Hematopoietic multipotent progenitor cell treated with erythropoietin and hydrocortisone succinate and interleukin-3 and kit ligand, for 4 days (in vitro differentiated cells): ENCODE results near the gene AGAP1.

Experiments used
- DNase-seq: peaks from one replicate; pipeline ENCODE4 v3.0.0-alpha.2; 2015

Gene AGAP1

DNA sequence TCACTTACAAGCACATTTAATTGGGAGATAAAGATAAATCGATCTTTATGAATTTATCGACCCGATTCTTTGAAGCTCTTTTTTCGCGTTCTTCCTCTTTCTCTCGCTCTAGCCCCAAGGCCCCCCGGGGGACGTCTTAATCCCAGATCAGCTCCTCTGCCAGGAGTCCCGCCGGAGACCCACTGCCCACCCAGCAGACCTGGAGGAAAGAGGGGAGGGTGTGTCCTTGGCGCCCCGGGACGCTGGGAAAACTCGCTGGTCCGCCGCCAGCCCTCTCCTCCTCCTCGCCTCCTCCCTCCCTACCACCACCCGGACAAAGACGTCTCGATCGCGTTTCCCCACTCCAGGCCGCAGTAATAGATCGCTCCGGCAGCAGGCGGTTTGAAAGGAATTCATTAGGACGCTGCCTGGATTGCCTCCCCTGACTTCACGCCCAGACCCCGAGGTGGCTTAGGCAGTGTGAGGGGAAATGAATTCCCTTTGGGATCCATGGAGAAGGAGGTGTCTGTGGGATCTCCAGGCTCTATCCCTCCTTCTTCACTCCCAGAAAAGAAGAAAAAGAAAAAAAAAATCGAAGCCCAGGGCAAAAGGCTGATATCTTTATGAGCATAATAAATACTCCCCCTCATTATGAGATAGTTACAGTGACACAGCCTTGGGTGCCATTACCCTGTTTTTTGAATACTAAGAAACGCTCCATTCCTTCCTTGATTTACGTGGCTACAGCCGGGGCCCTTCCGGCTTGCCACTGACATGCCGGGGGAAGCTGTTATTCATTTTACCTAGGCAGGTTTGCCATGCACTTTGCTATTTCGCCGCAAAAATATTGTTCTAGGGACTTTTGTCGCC, 676.1 kb downstream of the AGAP1 start:
- DNase-seq = no peak

DNA sequence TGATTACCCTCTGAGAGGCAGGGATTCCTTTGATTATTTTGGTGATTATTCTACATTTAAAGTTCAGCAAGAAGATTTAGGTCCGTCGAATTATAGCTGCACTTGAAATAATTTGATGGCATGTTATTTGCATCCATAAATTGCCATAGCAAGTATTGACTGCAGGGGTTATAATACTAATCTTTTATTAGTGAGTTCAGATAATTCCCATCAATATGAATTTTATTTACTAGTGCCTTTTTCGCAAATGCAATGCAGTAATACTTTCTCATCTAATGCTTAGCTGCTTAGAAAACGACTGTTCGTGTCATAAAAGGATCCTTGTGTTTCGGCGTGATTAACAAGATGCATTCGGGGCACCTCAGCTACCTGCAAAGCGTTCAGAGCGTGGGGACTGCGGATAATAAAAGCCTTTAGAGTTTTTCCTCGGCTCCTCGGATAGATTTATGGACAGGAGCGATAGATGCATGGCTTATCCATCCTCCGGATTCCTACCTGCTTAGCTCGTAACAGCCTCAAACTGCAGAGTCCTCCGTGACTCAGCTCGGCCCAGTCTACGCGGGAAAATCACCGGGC, 676.8 kb downstream of the AGAP1 start:
- DNase-seq = no peak

DNA sequence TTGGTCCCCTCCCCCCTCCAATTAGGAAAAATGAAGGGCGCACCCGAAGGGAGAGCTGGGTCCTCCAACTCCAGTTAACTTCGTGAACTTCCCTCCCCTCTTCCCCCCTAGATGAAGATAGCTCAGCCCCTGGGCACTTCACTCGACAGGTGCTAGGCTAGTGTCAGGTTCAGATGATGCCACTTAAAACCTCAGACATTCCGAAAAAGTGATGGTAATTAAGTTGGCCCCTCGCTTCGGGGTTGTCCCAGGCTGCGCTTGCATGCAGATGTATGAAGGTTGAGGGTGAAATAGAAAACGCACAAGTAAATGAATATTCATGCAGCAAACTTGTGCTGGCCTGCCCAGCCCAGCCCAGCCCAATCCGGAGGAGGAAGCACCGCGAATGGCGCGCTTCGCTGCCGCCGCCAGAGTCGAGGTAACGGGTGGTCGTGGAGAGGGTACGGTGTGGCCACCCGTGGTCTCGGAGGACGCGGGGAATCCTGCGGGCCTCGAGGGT, 677.4 kb downstream of the AGAP1 start:
- DNase-seq = no peak

DNA sequence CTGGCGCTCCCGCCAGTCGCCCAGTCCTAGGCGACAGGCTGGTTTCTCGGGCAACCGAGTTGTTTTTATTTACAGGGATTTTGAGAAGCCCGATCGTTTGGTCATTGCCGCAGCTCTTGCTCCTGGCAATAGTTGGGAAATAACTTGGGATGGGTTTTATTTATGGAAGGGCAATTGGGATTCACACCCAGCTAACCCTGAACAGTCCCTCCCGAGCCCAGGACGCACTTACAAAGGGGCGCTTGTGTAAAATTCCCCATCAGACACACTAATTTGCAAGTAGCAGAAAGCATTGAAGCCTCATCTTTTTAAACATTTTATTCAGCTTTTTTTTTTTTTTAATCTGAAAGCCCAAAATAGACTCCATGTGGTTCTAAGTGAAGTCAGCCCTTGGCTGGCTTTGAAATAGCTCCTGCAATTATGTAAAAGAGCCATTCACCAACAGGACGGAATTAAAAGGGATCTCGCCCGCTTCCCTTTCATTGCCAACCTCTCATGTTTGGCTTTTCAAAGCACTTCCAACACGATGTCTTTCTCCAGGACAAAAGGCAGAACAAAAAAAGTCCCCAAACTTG, 677.9 kb downstream of the AGAP1 start:
- no peak for DNase-seq

DNA sequence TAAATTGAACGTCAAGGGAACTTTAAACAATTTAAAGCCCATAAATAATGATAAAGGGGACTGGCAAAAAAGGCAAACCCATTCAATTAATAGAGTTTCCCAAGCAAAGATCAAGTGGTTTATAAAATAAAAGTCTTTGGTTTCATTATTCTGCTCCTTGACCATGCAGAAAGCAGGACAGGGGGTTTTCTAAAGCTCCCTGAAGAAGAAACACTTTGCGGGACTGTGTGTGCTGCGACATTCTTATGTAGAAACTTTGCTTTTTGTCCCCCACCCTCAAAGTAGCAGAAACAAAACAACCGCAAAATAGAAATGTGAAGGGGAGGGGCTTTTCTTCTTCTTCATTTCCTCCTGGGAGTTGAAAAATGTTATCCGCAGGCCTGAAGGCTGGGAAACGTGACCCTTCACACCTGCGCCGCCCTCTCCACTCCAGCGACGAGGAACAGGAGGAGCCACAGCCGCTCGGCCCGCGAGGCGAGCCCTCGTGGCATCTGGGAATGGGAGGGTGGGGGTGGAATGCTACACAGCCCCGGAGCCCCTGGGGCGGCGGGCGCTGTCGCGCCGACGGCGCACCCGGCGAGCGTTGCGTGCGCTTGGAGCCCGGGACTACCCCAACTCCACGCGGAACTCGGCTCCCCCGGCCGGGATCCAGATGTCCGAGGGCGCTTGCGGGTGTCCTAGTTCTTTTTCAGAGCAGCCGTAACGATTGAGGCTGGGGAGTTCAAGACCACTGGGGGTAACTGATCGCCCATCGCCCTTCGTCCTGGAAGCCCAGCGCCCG, 678.6 kb downstream of the AGAP1 start:
- DNase-seq = no peak

DNA sequence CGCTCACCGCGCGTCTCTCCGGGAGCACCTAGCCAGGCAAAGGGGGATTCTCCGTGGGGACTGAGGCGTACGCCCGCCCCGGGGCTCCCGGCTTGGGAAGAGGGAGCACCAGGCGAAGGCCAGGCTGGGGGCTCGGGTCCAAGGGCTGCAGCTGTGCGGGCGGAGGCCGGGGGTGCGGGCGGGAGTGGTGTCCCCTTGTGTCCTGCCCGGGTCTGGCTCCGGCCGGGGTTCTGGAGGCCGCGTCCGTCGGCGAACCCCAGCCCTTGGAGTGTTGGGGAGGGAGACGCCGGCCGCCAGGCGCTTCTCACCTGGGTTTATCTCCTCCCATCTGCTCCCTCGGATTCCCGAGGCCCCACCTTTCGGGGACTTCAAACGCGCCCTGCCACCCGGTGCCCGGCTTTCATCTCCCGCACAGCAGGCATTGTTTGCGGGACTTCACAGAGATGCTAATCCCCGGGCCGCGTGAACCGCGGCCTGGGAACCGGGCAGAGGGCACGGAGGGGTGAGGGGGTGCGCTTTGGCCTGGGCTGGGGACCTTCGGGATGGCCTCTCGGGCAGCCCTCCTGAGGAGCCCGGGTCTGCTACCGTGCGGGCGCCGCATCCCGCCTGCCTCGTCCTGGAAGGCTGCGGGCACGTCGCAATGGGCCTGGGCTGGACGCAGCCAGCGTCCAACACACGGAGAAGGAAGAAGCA, 679.3 kb downstream of the AGAP1 start:
- DNase-seq = no peak

DNA sequence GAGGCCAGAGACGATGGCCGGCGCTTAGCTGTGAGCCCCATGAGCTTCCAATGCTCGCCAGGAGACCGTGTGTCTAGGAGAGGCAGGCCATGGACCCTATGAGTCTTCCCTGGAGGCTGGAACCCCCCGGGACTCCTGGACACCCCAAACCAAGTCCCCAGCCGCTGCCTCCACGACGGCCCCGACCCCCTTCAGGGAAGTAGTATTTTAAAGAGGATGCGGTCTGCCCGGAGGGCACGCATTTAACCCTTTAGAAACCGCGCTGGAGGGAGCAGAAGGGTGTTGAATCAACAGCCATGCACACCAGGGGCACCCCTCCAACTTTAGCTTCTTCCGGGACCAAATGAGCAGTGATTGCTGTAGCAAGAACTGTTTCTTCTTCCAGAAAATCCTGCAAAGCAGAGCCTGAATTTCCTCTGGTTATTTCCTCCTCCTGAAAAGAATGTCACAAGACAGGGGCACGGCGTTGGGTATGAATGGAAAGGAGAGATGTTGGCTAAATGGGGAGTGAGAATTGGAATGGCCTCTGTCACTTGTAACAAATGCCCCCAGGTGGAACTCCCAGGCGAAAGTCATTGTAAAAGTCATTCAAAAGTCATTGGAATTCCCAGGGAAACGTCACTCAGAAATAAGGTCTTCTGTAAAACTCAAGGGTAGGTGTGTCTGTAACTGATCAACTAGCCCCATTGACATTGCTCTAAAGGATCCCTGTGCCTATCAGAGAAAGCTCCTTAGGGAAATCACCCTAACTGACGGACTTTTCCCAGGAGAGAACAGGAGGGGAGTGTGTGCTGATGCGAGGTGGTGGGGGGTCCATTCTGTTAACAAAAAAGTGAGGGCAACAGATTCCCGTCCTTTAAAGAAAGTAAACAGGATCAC, 680.1 kb downstream of the AGAP1 start:
- DNase-seq = no peak

DNA sequence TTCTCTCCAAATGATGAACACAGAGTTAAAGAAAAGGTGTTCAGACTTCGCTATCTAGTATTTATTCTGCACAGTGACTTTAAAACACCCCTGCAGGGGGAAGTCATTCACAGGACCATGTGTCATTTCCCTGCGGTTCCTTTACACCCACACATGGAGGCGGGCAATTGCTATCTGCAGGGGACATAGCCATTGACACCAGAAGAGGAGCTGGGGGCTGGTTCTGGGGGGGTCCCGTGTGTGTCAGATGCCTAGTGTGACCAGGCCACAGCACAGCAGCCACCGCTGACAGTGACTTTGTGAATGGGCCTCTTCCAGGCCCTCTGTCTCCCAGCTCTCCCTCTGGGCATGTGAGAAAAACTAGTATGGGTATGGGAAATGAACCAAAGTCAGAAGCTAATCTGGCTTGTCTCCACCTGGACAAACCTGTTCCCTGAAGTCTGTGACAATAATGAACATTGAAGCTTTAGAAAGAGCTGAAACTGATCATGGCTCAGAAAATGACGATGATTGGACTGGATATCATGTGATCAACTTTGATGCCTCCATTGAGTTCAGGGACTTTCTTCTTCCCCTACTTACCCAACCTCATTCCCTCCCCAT, 681.8 kb downstream of the AGAP1 start:
- peak; percentile 27 for DNase-seq

DNA sequence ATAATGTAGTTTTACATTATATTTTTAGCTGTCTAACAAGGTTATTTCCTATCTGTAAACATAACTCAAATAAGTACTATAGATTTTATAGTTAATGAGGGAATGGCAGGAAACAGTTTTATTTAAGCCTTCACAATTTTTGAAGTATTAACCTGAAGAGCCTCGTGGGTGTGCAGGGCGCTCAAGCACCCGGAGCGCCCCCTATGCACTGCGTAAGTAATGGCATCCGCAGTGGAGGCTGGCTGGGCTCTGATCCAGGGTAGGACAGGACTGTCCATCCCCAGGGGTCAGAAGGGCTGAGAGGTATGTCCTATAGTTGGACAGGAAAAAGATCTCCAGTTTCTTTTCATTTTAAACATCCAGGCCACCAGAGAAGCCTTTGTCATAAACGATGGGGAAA, 682.6 kb downstream of the AGAP1 start:
- DNase-seq = peak; percentile 61

DNA sequence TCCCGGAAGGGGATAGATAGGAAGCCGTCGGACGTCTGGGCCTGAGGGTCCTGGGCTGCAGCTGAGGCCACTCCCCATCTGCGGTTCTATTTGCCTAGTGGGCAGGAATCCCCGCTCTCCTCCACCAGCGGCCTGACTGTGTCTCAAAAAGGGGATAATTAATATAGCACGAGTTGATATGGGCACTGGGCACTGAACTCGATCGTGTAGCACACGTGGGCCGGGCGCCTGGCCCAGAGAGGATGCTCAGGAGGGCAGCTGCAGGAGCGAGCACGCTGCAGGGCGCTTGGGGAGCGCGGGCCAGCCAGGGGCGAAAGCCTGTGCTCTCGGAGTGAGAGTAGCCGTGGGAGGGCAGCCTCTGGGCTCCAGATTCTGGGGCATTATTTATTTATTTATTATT, 683.1 kb downstream of the AGAP1 start:
- DNase-seq = no peak

DNA sequence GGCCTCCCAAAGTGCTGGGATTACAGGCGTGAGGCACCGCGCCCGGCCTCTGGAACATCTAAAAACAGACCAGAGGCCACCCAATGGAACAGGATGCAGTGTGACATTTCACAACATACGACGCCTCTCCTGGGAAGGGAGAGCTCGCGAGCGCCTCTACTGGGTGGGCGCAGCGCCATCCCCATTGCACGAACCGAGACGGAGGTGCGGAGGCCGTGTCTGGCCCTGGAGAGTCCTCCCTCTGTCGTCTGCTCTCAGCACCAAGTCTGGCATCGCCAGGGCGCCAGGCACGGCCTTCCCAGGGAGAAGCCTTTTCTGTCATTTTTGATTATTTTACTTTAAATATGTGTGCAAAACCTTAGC, 683.7 kb downstream of the AGAP1 start:
- DNase-seq = peak; percentile 72

DNA sequence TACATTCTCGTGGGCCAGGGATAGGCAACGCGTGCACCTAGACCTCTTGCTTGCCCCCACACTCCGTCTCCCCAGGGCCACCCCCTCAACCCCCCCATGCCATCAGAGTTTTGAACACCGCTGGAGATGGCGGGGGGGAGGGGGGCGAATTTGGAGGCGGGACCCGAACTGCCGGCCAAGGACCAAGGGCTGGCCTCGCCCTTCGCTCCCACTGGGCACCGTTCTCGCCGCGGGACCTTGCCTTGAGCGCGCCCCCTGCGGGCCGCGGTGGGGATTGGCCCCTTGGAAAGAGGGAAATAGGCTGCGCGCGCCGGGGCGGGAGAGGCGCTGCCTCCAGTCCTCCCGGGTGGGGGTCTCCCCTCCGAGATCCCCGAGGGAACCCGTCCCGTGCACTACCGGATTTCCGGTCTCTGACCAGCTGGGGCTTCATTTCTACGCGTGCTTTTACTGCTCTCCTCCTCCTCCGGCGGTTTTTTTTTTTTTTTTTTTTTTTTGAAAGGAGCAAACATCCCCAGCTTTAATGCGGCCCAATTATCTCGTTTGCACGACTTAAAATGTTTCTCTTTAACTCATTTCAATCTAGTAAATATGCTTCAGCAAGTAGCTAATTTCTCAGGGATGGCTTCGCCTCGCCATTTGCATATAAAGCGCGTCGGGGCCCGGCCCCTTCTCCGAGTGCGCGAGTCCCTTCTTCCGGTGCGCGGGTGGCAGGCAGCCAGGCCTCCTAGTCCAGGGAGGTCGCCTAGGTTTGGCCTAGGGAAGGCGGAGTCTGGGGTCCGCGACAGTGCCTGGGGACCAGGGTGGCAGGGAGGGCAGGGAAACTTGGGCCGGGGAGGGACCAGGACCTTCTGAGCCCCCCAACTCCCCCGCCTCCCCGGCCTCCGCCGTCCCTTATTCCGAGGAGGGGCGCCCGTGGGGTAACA, 684.4 kb downstream of the AGAP1 start:
- peak; percentile 65 for DNase-seq

DNA sequence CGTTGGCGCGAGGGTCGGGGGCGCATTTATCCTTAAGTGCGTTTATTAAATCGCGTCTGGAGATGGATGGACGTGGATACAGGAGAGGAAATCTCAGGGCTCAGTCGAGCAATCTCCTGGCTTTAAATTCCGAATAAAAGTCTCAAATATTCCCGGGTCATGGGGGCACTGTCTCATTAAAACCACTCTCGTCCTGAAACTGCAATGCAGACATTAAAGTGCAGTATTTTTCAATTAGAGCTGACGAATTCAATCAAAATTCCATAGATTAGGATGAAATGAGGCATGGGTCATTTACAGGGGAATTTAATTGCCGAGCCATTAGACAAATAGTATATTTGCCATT, 685.0 kb downstream of the AGAP1 start:
- DNase-seq = no peak

DNA sequence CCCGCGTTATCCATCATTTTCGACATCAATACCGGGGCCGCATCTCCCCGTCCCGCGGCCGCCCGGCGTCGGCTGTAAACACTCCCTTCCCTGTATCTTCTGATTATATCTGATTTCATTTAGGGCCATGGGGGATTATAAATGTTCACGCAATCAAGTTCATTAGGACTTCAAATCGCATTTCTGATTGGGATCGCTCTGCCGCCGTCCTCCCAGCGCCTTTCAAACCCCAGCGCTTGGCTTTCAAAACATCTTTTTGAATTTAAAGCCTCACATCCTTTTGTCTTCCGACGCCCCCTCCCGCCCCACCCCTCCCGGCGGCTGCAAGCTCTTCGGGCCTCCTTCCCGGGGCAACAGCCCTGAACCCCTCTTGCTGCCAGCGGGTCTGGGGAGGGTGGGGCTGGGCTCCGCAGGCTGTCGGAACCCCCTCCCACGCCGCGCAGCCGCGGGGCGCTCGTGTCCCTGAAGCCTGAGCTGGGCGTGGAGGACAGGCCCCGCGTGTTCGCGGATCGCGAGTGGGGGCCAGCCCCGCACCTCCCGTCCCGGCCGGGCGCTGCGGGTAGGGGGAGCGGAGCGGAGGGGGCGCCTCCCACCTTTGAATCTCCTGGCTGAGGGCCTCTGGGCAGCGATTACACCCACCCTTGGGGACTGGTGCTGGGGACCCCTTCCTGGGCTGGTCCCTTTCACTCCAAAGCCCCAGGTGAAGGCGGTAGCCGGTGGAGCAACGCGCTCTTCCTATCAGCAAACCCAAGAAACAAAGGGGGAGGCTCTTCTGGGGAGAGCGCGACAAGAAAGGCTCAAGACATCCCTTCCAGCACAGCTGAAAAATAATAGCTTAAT, 685.6 kb downstream of the AGAP1 start:
- no peak for DNase-seq

DNA sequence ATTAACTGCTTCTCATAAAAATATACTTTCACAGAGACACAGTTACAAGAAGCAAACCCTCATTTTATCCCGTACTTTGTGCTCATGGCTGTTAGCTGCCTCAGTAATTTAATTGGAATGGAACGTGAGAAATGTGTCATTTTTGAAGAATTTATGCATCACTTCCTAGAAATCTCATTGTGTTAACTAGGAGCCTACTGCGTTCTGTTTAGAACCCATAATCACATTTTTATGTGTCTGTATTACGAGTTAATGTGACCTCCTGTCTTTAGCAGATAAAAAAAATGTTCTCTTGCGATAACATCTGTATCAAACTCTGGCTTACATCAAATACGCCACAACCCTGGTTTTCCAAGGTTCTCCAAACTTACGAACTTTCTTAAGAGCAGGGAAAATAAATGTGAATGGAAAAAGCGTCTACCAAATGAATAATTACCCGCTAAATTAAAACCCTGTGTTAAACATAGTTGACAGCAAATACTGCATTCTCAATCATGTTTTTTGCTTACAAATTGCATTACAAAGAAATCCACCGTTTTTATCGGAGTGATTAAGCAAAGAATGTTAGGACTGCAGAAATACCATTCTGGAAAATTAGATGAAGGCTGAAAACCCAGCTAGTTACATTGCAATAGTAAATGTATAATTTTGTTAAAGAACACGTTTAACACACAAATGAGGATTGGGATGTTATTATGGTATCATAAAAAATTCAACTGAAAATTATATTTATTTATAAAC, 686.4 kb downstream of the AGAP1 start:
- DNase-seq = no peak

DNA sequence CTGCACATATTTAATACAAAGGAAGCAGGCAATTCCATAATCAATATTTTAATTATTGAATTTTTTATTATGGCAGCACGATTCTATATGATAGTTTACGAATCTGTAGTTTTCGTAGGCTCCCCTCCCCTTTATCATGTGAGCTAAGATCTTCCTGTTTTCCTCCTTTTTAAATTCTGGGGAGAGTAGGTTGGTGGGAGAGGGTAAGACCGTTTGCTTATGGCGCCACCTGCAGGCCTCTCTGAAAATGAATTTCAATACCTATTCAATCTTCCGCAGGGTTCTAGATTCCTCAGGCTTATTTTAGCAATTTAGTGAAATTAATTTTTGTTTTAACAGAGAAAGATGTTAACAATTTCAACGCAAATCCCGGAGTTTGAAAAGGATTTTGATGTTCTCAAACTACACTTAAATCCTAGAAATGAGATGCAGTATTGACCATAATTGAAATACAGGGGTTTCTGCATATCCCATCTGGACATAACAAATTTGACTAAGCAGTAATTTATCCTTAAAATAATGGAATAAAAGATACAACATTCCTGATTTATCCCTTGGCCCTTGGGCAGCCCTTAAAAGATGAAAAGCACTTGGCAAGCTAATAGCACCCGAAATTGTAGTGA, 687.1 kb downstream of the AGAP1 start:
- peak; percentile 74 for DNase-seq
